Stomach (tissue), 4 donors: ENCODE measurements around the gene ODF2.

ENCODE experiments used
- EP300 ChIP-seq: sonication (generic); formaldehyde crosslinking; IDR thresholded peaks from one replicate; pipeline ENCODE4 v1.6.1; 2017; ENCODE audit warnings: antibody characterized with exemption
- POLR2A ChIP-seq, 4 donors: fragments of 450-650 bp; IDR thresholded peaks; one replicate each; pipeline ENCODE4 v1.6.1; 2016; ENCODE audit warnings: antibody characterized with exemption in 4 of 4, control low read depth in 2 of 4, mild to moderate bottlenecking in 1 of 4, moderate library complexity in 1 of 4
- POLR2AphosphoS5 ChIP-seq, 3 donors: sonication (generic); formaldehyde crosslinking; IDR thresholded peaks; one replicate each; pipeline ENCODE4 v1.6.1; 2016; ENCODE audit warnings: antibody characterized with exemption in 3 of 3
- TF ChIP-seq, protein P1 (sequence below), 7 experiments: fragments of 450-650 bp in 4 of 7; fragments of 200-600 bp in 3 of 7; sonication (generic) in 3 of 7; IDR thresholded peaks; one replicate each; pipeline ENCODE4 v1.5.1; 2016 to 2019; ENCODE audit warnings: antibody characterized with exemption in 7 of 7, control low read depth in 2 of 7, mild to moderate bottlenecking in 1 of 7

- TF ChIP-seq, protein P1, sequence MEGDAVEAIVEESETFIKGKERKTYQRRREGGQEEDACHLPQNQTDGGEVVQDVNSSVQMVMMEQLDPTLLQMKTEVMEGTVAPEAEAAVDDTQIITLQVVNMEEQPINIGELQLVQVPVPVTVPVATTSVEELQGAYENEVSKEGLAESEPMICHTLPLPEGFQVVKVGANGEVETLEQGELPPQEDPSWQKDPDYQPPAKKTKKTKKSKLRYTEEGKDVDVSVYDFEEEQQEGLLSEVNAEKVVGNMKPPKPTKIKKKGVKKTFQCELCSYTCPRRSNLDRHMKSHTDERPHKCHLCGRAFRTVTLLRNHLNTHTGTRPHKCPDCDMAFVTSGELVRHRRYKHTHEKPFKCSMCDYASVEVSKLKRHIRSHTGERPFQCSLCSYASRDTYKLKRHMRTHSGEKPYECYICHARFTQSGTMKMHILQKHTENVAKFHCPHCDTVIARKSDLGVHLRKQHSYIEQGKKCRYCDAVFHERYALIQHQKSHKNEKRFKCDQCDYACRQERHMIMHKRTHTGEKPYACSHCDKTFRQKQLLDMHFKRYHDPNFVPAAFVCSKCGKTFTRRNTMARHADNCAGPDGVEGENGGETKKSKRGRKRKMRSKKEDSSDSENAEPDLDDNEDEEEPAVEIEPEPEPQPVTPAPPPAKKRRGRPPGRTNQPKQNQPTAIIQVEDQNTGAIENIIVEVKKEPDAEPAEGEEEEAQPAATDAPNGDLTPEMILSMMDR (IDR thresholded peaks at IDR 0.05), result no peak
- TF ChIP-seq POLR2AphosphoS5 (IDR thresholded peaks at IDR 0.05) (no peak), POLR2A (IDR thresholded peaks at IDR 0.05) (no peak), EP300 (no peak)
Observed at GRCh38 chr9:128497824-128498610, 42.2 kb downstream of the ODF2 start.
